Activated T-cell treated with anti-CD3 and anti-CD28 coated beads, Interleukin-2, amount 50 U/mL, for 72 hours (primary cell): ENCODE measurements around the gene THRB. TPM values are rescaled to one million over a fixed set of nuclear protein-coding genes. Genes with fewer than 3 reads are reported as not detected.
A peak's percentile ranks its signal among the peaks of the same experiment; 100 is the strongest.

Experiments
- ATAC-seq, 2 donors: fragments of 150-1000 bp; cut with Tn5 transposase; replicated peaks in 1 of 2; 2 replicates each; pipeline ENCODE4 v1.10.0; 2021; ENCODE audit warnings: moderate library complexity in 2 of 2, mild to moderate bottlenecking in 1 of 2
- DNase-seq, 2 donors: peaks; one replicate each; pipeline ENCODE4 v3.0.0; 2021 to 2022; ENCODE audit warnings: mixed read lengths in 1 of 2
- H3K27ac Mint-ChIP-seq: one replicate; pipeline ENCODE4 v1.8.0; 2022; ENCODE audit warnings: mild to moderate bottlenecking, moderate library complexity, mixed read lengths
- H3K27me3 Mint-ChIP-seq: one replicate; pipeline ENCODE4 v1.8.0; 2022; ENCODE audit warnings: low read depth, mixed read lengths
- H3K36me3 Mint-ChIP-seq, 2 donors: one replicate each; pipeline ENCODE4 v1.8.0; 2022; ENCODE audit warnings: mixed read lengths in 2 of 2, mild to moderate bottlenecking in 1 of 2; ENCODE audit not compliant: insufficient read depth in 2 of 2
- H3K4me1 Mint-ChIP-seq: one replicate; pipeline ENCODE4 v1.8.0; 2022; ENCODE audit warnings: low read depth, mixed read lengths
- H3K4me3 Mint-ChIP-seq, 2 donors: one replicate each; pipeline ENCODE4 v1.8.0; 2022; ENCODE audit warnings: mild to moderate bottlenecking in 2 of 2, mixed read lengths in 2 of 2, moderate library complexity in 2 of 2
- H3K9me3 Mint-ChIP-seq, 2 donors: one replicate each; pipeline ENCODE4 v1.8.0; 2022; ENCODE audit warnings: mixed read lengths in 2 of 2
- total RNA-seq, 2 donors: library from RNA; stranded (reverse); gene quantifications; one replicate each; pipeline ENCODE4 v1.2.3, GENCODE V29; 2022

The THRB gene
- total RNA-seq, 2 donors from 2014 or later, result not detected

- Mint-ChIP-seq H3K27ac (no peak overlapping the region), H3K9me3 (no peaks in the 10 kb centered on the region), H3K36me3 (no peaks in the 10 kb centered on the region), H3K27me3 (no peaks in the 10 kb centered on the region), H3K4me1 (no peaks in the 10 kb centered on the region), H3K4me3 (no peak overlapping the region)
- ATAC-seq, result no peak
- DNase-seq, result no peak
These were observed 224.4 kb downstream of the THRB start for GRCh38 chr3:24270204-24270691.

- DNase-seq (peak in 1 of 2 donors; percentile 7), ATAC-seq (no peak)
- Mint-ChIP-seq H3K27me3 (no peaks in the 10 kb centered on the region), H3K36me3 (no peaks in the 10 kb centered on the region), H3K4me1 (no peaks in the 10 kb centered on the region), H3K4me3 (no peak overlapping the region), H3K27ac (no peak overlapping the region), H3K9me3 (no peaks in the 10 kb centered on the region)
These were observed 229.9 kb downstream of the THRB start for GRCh38 chr3:24264748-24265158.

- H3K9me3 Mint-ChIP-seq, result no peaks in the 10 kb centered on the region
- H3K27me3 Mint-ChIP-seq, result no peaks in the 10 kb centered on the region
- H3K4me1 Mint-ChIP-seq, result no peaks in the 10 kb centered on the region
- ATAC-seq (no peak), DNase-seq (no peak)
- H3K27ac Mint-ChIP-seq, result no peak overlapping the region
- no peaks in the 10 kb centered on the region for H3K36me3 Mint-ChIP-seq
- no peak overlapping the region for H3K4me3 Mint-ChIP-seq
These were observed 230.6 kb downstream of the THRB start for GRCh38 chr3:24264011-24264410.

- no peaks in the 10 kb centered on the region for H3K4me1 Mint-ChIP-seq
- H3K27me3 Mint-ChIP-seq, result no peaks in the 10 kb centered on the region
- ATAC-seq (no peak), DNase-seq (no peak)
- H3K9me3 Mint-ChIP-seq, result no peaks in the 10 kb centered on the region
- no peaks in the 10 kb centered on the region for H3K36me3 Mint-ChIP-seq
- H3K4me3 Mint-ChIP-seq, result no peak overlapping the region
- no peak overlapping the region for H3K27ac Mint-ChIP-seq
These were observed 231.5 kb downstream of the THRB start for GRCh38 chr3:24263069-24263668.

GRCh38 chr3:24261521-24261920, 233.1 kb downstream of the THRB start:
- DNase-seq (no peak), ATAC-seq (no peak)
- H3K27ac Mint-ChIP-seq, result no peak overlapping the region
- no peaks in the 10 kb centered on the region for H3K36me3 Mint-ChIP-seq
- no peaks in the 10 kb centered on the region for H3K9me3 Mint-ChIP-seq
- no peak overlapping the region for H3K4me3 Mint-ChIP-seq
- H3K27me3 Mint-ChIP-seq, result no peaks in the 10 kb centered on the region
- no peaks in the 10 kb centered on the region for H3K4me1 Mint-ChIP-seq

GRCh38 chr3:24259901-24260512, 234.6 kb downstream of the THRB start:
- ATAC-seq (no peak), DNase-seq (no peak)
- Mint-ChIP-seq H3K9me3 (no peaks in the 10 kb centered on the region), H3K36me3 (no peaks in the 10 kb centered on the region), H3K27ac (no peak overlapping the region), H3K27me3 (no peaks in the 10 kb centered on the region), H3K4me3 (no peak overlapping the region), H3K4me1 (no peaks in the 10 kb centered on the region)

GRCh38 chr3:24258727-24259600, 235.7 kb downstream of the THRB start:
- H3K4me3 Mint-ChIP-seq, result no peak overlapping the region
- no peak for DNase-seq
- H3K9me3 Mint-ChIP-seq, result no peaks in the 10 kb centered on the region
- ATAC-seq, result no peak
- H3K27ac Mint-ChIP-seq, result no peak overlapping the region
- no peaks in the 10 kb centered on the region for H3K27me3 Mint-ChIP-seq
- H3K4me1 Mint-ChIP-seq, result no peaks in the 10 kb centered on the region
- H3K36me3 Mint-ChIP-seq, result no peaks in the 10 kb centered on the region

- Mint-ChIP-seq H3K4me1 (no peaks in the 10 kb centered on the region), H3K4me3 (no peak overlapping the region), H3K9me3 (no peaks in the 10 kb centered on the region), H3K27ac (no peak overlapping the region), H3K36me3 (no peaks in the 10 kb centered on the region), H3K27me3 (no peaks in the 10 kb centered on the region)
- ATAC-seq (no peak), DNase-seq (no peak)
These were observed 236.4 kb downstream of the THRB start for GRCh38 chr3:24258260-24258659.

- Mint-ChIP-seq H3K27ac (no peak overlapping the region), H3K9me3 (no peaks in the 10 kb centered on the region), H3K4me3 (no peak overlapping the region), H3K36me3 (no peaks in the 10 kb centered on the region), H3K4me1 (no peaks in the 10 kb centered on the region), H3K27me3 (peaks cover 10% of the 10 kb centered on the region)
- ATAC-seq (no peak), DNase-seq (no peak)
These were observed 239.2 kb downstream of the THRB start for GRCh38 chr3:24255414-24255813.

- Mint-ChIP-seq H3K27ac (no peak overlapping the region), H3K4me1 (no peaks in the 10 kb centered on the region), H3K4me3 (no peak overlapping the region), H3K36me3 (no peaks in the 10 kb centered on the region), H3K9me3 (no peaks in the 10 kb centered on the region), H3K27me3 (peaks cover 13% of the 10 kb centered on the region)
- ATAC-seq, result no peak
- DNase-seq, result no peak
These were observed 240.0 kb downstream of the THRB start for GRCh38 chr3:24254649-24255048.

- ATAC-seq (no peak), DNase-seq (no peak)
- H3K27me3 Mint-ChIP-seq, result peaks cover 22% of the 10 kb centered on the region
- no peak overlapping the region for H3K27ac Mint-ChIP-seq
- no peaks in the 10 kb centered on the region for H3K9me3 Mint-ChIP-seq
- no peaks in the 10 kb centered on the region for H3K4me1 Mint-ChIP-seq
- no peak overlapping the region for H3K4me3 Mint-ChIP-seq
- no peaks in the 10 kb centered on the region for H3K36me3 Mint-ChIP-seq
These were observed 241.3 kb downstream of the THRB start for GRCh38 chr3:24253336-24253735.

GRCh38 chr3:24249523-24249922, 245.1 kb downstream of the THRB start:
- DNase-seq (no peak), ATAC-seq (no peak)
- H3K9me3 Mint-ChIP-seq, result no peaks in the 10 kb centered on the region
- H3K4me1 Mint-ChIP-seq, result no peaks in the 10 kb centered on the region
- H3K27me3 Mint-ChIP-seq, result peaks cover 22% of the 10 kb centered on the region
- H3K27ac Mint-ChIP-seq, result no peak overlapping the region
- no peak overlapping the region for H3K4me3 Mint-ChIP-seq
- no peaks in the 10 kb centered on the region for H3K36me3 Mint-ChIP-seq

GRCh38 chr3:24245056-24245455, 249.6 kb downstream of the THRB start:
- no peaks in the 10 kb centered on the region for H3K4me1 Mint-ChIP-seq
- no peaks in the 10 kb centered on the region for H3K36me3 Mint-ChIP-seq
- ATAC-seq, result no peak
- DNase-seq, result no peak
- no peak overlapping the region for H3K27ac Mint-ChIP-seq
- peaks cover 10% of the 10 kb centered on the region for H3K27me3 Mint-ChIP-seq
- no peak overlapping the region for H3K4me3 Mint-ChIP-seq
- H3K9me3 Mint-ChIP-seq, result no peaks in the 10 kb centered on the region
